Right renal pelvis (tissue), 4 donors: ENCODE results near the gene TRAK2. TPM values are rescaled to one million over a fixed set of nuclear protein-coding genes. Genes with fewer than 3 reads are reported as not detected.
"Not testable (repeated sequence)": the region's sequence is repeated elsewhere in the genome, so short reads cannot be mapped to it uniquely, and the experiment has no call there.

ENCODE experiments used
- DNase-seq, 4 donors: peaks; one replicate each; pipeline ENCODE4 v3.0.0-alpha.2; 2013; ENCODE audit warnings: low read depth in 4 of 4, low spot score in 3 of 4, missing footprints in 1 of 4
- polyA plus RNA-seq, 4 donors: library from polyadenylated mRNA; unstranded; fragments of 120-200 nt; gene quantifications; one replicate each; pipeline ENCODE4 v1.2.1, GENCODE V29; 2013; ENCODE audit not compliant: insufficient read length in 4 of 4

TRAK2 gene
- polyA plus RNA-seq, 4 donors, result 38.7 to 48.4 (median 45.3) TPM

DNA sequence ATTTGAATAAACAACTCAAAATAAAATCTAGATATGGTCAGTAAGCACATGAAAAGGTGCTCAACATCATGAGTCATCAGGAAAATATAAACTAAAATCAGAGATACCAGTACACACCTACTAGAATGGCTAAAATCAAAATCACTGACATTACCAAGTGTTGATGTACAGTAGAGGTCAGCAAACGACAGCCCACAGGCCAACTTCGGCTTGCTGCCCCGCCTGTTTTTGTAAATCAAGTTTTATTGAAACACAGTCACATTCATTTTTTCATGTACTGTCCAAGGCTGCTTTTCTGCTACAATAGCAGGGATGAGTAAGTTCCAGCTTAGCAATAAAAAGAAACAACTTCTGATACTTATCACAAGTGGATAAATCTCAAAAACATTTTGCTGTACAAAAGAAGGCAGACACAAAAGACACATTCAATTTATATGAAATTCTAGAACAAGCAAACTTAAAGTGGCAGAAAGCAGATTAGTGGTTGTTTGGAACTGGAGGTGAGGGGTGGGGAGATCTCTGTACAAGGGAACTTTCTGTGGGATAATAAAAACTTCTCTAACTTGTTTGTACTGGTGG lies 32.1 kb downstream of the TRAK2 start:
- no peak for DNase-seq

DNA sequence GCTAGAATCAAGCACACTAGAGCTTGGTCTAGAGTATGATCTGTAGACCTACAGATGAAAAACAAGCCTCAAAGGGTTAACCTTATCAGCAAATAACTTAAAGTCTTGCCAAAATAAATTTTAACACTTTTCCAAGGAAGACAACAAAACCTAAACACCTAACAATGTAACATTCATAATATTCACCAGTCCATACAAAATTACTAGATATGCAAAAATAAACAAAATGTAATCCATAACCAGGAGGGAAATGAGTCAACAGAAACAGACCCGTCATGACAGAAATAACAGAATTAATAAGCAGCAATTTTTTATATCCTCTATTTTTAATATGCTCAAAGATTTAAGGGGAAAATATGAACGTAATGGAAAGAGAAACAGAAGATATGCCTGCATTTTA lies 36.1 kb downstream of the TRAK2 start:
- DNase-seq, result no peak

GRCh38 chr2:201414099-201415023 lies 36.9 kb downstream of the TRAK2 start:
- DNase-seq, result no peak

DNA sequence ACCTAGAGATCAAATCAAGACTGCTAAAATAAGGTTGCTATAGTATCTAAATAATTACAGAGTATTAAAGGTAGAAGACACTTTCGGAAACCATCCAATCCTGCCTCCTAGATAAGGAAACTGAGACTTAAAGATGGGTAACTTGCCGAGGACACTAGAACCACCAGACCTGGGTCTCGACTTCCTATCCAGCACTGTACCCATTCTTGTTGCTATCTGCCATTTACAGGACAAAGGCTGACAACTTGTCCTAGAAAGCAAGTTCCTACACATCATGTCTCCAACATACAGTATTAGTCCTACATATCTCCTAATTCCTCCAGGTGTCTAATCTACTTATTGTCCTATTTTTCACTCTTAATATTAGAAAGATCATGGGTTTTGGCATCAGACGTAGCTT lies 37.7 kb downstream of the TRAK2 start:
- no peak for DNase-seq

GRCh38 chr2:201413143-201413542 lies 38.1 kb downstream of the TRAK2 start:
- DNase-seq, result no peak

- DNase-seq, result no peak
Measured at GRCh38 chr2:201411421-201411820, 39.8 kb downstream of the TRAK2 start.

GRCh38 chr2:201408931-201409330 lies 42.3 kb downstream of the TRAK2 start:
- DNase-seq, result no peak

GRCh38 chr2:201407265-201407664 lies 44.0 kb downstream of the TRAK2 start:
- no peak for DNase-seq

- no peak for DNase-seq
Measured at GRCh38 chr2:201406077-201406662, 45.1 kb downstream of the TRAK2 start.

GRCh38 chr2:201404699-201405280 lies 46.5 kb downstream of the TRAK2 start:
- DNase-seq, result no peak

- no peak for DNase-seq
Measured at GRCh38 chr2:201403880-201404279, 47.4 kb downstream of the TRAK2 start.

DNA sequence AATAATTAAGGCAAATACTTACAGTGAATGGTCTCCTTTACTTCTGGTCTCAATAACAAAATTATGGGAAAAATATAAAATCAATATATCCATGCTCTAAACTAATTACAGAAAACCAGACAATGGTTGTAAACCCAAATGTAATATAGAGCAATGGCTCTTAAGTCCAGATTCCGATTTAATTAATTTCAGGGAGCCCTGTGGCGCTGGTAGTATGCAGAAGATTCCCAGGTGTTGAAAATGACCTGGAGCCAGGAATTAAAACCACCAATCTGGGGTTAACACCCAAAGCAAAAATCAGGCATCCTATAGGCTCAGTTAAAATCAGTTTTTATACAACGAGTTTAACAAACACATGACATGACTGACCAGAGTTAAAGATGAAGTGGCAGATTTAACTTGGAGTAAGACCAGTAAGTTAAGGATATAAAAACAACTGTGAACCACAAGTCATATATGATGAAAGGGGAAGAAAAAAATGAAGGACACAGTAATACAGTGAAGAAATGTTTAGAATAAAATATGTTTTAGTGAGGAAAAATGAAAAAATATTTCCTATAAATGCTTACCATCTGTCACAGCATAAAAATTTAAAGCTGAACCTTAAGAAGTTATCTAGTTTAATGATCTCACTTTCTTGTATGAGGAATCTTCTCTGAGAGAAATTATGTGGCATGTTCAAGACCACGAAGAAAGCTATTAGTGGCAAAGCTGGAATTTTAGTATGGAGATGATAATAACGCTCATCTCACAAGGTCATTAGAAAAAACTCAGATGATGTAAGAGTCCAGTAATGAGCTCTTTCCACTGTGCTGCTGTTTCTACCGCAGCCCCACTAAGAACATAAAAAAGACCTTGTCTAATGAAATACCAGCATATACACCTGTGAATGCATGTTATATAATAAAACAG lies 48.4 kb downstream of the TRAK2 start:
- DNase-seq, result no peak

DNA sequence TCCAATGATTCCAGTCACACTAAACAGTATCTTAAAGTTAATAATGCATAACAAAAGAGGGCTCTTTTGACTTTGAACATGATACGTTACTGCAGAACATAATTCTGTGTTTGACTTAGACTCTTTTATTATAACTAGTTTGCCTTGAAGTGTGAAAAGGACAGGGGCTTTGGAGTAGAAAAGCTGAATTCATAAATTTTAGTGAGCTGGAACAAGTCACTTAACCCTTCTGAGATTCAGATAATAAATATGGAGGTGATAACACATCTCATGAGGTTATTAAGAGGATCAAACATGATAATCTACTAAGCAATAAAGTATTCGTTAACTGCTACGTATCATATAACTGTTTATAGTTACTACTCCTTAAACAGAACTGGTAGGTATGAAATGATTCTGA lies 49.4 kb downstream of the TRAK2 start:
- DNase-seq, result no peak

- no peak for DNase-seq
Measured at GRCh38 chr2:201396595-201396994, 54.7 kb downstream of the TRAK2 start.

GRCh38 chr2:201383136-201383535 lies 68.1 kb downstream of the TRAK2 start:
- no peak for DNase-seq

- no peak for DNase-seq
Measured at GRCh38 chr2:201378496-201379397, 72.5 kb downstream of the TRAK2 start.

GRCh38 chr2:201377218-201377617 lies 74.0 kb downstream of the TRAK2 start:
- DNase-seq, result no peak

DNA sequence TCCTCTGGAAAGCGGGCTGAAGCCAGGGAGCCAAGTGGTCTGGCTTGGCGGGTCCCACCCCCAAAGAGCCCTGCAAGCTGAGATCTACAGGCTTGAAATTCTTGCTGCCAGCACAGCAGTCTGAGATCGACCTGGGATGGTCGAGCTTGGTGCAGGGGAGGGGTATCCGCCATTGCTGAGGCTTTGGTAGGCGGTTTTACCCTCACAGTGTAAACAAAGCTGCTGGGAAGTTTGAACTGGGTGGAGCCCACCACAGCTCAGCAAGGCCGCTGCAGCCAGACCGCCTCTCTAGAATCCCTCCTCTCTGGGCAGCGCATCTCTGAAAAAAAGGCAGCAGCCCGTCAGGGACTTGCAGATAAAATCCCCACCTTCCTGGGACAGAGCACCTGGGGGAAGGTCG lies 81.5 kb downstream of the TRAK2 start:
- DNase-seq, result no peak

GRCh38 chr2:201369318-201369717 lies 81.9 kb downstream of the TRAK2 start:
- DNase-seq, result not testable (repeated sequence)
